ENCODE data around the gene CPLANE1.
A peak's percentile ranks its signal among the peaks of the same experiment; 100 is the strongest.

Gene CPLANE1

DNA sequence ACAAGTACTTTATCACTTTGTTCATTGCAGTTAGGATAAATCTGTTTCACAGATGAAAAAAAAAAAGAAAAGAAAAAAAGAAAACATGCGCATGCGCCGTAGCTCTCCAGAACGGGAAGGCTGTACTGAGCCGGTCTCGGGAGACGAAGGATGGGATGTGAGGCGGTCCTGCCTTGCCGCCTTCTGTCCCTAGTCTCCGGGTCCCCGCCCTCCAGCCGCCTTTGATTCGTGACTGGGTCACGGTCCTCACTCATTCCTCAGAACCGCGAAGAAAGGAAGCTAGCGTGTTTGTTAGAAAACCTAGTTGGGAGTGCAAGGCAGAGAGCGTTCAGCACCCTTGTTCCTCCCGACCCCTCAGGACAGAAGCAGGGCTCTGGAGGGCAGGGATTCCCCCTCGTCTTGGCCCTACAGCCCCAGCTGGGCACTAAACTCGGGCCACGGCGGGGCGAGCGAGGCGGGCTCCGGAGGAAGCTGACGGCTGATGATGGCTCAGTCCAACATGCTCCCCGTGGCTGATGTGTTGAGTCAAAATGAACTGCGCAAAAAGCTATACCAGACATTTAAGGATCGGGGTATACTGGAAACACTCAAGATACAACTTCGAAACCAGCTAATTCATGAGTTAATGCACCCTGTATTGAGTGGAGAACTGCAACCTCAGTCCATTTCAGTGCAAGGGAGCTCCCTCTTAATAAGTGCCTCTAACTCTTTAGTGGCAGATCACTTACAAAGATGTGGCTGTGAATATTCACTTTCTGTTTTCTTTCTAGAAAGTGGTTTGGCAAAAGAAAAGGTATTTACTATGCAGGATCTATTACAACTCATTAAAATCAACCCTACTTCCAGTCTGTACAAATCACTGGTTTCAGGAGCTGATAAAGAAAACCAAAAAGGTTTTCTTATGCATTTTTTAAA lies 40.0 kb downstream of the CPLANE1 start:
- no peak for DNase-seq (ENCODE audit: low read depth)
- TF ChIP-seq, protein P1, sequence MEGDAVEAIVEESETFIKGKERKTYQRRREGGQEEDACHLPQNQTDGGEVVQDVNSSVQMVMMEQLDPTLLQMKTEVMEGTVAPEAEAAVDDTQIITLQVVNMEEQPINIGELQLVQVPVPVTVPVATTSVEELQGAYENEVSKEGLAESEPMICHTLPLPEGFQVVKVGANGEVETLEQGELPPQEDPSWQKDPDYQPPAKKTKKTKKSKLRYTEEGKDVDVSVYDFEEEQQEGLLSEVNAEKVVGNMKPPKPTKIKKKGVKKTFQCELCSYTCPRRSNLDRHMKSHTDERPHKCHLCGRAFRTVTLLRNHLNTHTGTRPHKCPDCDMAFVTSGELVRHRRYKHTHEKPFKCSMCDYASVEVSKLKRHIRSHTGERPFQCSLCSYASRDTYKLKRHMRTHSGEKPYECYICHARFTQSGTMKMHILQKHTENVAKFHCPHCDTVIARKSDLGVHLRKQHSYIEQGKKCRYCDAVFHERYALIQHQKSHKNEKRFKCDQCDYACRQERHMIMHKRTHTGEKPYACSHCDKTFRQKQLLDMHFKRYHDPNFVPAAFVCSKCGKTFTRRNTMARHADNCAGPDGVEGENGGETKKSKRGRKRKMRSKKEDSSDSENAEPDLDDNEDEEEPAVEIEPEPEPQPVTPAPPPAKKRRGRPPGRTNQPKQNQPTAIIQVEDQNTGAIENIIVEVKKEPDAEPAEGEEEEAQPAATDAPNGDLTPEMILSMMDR (IDR thresholded peaks at IDR 0.05; ENCODE audit: low read depth, low read length, missing control alignments), result no peak
- H3K4me3 ChIP-seq (ENCODE audit: low read depth, low read length), result no peak overlapping the region

DNA sequence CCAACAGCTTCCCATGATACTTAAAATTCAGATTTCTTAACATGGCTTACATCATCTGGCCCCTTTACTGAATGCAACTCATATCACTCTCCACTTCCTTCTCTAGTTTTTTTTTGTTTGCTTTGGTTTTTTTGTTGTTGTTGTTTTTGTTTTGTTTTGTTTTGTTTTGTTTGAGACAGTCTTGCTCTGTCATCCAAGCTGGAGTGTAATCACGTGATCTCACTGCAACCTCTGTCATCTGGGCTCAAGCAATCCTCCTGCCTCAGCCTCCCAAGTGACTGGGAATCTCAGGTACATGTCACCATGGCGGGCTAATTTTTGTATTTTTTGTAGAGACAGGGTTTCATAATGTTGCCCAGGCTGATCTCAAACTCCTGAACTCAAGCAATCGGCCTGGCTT lies 41.4 kb downstream of the CPLANE1 start:
- H3K4me3 ChIP-seq (ENCODE audit: low read depth, low read length), result no peak overlapping the region
- DNase-seq (ENCODE audit: low read depth), result no peak
- TF ChIP-seq, protein P1 (IDR thresholded peaks at IDR 0.05; ENCODE audit: low read depth, low read length, missing control alignments), result no peak

DNA sequence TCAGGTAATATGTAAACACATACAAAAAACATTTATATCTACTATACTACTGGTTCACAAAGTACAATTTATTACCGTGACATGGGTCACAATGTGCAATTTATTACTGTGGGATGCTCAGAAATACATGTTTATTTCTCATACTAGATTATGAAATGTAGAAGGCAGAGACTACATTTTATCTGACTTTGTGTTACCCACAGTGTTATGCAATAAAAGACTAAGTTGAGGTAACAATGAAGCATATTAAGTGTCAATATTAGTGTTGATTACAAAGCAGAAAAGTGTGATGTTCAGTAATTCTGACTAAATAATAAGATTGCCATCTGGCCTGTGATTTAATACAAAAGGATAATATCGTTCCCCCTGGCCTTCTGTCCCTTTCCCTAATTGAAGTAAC lies 42.4 kb downstream of the CPLANE1 start:
- DNase-seq (ENCODE audit: low read depth), result no peak
- TF ChIP-seq, protein P1 (IDR thresholded peaks at IDR 0.05; ENCODE audit: low read depth, low read length, missing control alignments), result no peak

DNA sequence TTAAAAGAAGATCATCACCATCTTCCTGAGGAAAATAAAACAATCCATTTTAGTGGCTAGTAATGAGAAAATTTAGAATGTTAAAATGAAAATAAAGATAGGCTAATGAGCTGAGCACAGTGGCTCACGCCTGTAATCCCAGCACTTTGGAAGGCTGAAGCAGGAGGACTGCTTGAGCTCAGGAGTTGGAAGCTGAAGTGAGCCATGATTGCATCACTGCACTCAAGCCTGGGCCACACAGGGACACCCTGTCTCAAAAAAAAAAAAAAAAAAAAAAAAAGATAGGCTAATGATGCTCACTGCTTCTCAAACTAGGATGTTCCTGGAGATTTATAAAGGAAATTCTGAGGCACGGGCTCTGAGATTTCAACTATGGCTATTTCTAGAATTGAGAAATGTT lies 50.3 kb downstream of the CPLANE1 start:
- DNase-seq (ENCODE audit: low read depth), result no peak
- H3K4me3 ChIP-seq (ENCODE audit: low read depth, low read length), result no peak overlapping the region
- TF ChIP-seq, protein P1 (IDR thresholded peaks at IDR 0.05; ENCODE audit: low read depth, low read length, missing control alignments), result no peak

More for the DNA sequence above, 42.4 kb downstream of the CPLANE1 start:
- no peak overlapping the region for H3K4me3 ChIP-seq (ENCODE audit: low read depth, low read length)

DNA sequence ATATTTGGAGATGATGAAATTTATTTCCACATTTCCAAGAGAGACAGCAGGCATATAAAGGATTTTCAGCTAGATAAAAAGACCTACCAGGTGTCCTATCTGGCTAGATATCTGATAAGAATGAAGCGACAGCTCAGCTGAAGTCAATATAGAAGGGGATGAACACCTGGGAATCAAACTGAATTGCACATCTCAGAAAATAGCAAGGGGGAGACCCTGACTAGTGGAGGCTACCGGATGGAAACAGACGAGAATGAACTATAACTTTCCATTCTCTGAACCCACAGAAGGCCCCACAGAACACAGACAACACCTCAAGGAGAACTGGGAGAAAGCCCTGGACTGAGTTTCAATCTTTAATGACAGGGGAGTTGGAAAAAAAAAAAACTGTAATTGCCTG lies 51.1 kb downstream of the CPLANE1 start:
- TF ChIP-seq, protein P1 (IDR thresholded peaks at IDR 0.05; ENCODE audit: low read depth, low read length, missing control alignments), result no peak
- no peak for DNase-seq (ENCODE audit: low read depth)
- peak overlapping the region; percentile 10; the same call in 1 of the 2 replicates for H3K4me3 ChIP-seq (ENCODE audit: low read depth, low read length)

DNA sequence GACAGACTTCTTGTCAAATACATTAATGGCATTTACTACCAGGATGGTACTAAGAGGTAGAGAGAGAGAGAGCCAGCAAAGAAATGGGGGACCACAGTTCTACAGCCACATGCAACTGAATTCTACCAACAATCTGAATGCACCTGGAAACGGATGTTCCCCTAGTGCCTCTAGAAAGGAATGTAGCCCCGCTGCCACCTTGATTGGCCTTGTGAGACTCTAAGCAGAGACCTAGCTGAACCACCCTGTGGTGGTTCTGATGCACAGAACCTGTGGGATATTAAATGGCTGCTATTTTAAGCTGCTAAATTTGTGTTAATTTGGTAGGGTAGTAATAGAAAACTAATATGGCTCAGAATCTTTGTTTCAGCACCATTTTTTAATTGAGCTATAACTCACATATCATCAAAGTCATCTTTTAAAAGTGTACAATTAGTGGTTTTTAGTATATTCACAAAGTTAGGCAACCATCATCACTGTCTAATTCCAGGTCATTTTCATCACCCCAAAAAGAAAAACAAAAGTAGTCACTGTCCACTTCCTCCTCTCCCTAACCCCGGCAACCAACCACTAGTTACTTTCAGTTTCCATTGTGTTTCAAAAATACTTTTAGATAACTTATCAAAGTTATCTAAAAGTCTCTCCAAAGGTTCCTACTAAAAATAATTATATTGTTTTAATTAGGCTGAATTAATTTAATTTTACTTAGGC lies 51.7 kb downstream of the CPLANE1 start:
- DNase-seq (ENCODE audit: low read depth), result peak; percentile 15
- TF ChIP-seq, protein P1 (IDR thresholded peaks at IDR 0.05; ENCODE audit: low read depth, low read length, missing control alignments), result no peak
- no peak overlapping the region for H3K4me3 ChIP-seq (ENCODE audit: low read depth, low read length)

All from GM12864 (cell line).